HG03469 (cell line): ENCODE measurements around the gene TEX10.
"Not testable (repeated sequence)": the region's sequence is repeated elsewhere in the genome, so short reads cannot be mapped to it uniquely, and the experiment has no call there.

Experiments
- ATAC-seq: cut with Tn5 transposase; IDR thresholded peaks from one replicate; pipeline ENCODE4 v1.9.1; 2021; ENCODE audit warnings: mild to moderate bottlenecking, moderate library complexity, moderate number of reproducible peaks; ENCODE audit not compliant: unreplicated experiment

TEX10 gene

DNA sequence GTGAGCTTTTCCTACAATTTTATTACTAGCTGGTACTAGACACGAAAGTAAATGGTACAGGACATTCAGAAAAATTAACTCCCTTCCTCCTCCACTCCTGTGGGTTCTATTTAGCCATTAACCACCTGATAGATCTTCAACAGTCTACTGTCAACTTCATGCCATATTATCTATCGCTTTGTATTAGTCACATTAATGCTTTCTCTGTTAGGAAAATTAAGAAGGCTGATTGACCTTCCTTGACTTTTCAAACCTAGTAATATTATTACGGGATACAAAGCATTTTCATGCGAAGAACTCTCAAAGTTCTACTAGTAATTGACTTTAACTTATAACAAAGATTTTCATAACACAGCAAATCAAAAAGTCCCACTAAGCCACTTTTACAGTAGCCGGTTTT, 1.2 kb downstream of the TEX10 start:
- no peak for ATAC-seq

DNA sequence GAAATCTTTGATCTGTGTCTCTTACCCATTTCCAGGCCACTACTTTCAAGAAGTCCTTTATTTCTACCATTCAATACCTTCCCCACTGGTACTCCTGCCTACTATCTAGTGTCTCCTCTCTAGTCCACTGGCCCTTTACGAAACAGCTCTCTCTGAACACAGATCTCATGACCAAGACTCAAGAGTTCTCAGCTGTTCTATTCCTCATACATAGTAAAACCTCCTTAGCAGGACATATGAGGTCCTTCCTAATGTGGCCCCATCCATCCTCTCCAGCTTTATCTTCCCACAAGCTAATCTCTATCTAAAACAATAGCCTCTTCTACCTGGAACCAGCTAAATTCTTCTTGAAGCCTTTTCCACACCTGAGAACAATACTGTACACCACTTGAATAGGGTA, 2.6 kb downstream of the TEX10 start:
- ATAC-seq = no peak

DNA sequence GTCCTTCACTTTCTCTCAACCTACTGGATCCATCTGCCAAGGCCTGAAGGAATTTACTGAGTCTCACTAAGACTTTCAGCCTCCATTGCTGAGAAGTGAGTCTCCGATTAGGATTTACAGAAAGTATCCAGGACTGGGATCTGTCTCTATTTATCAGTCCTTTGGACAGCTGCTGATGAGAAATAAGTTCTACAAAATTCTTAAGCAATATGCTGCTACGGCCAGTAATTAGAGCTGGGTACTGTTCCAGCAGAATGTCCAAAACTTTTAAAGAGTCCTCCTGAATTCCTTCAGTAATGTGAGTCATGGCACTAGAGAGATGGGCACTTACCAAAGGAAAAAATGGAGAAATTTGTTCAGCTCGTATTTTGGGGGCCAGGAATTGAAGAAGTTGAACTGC, 5.9 kb downstream of the TEX10 start:
- no peak for ATAC-seq

DNA sequence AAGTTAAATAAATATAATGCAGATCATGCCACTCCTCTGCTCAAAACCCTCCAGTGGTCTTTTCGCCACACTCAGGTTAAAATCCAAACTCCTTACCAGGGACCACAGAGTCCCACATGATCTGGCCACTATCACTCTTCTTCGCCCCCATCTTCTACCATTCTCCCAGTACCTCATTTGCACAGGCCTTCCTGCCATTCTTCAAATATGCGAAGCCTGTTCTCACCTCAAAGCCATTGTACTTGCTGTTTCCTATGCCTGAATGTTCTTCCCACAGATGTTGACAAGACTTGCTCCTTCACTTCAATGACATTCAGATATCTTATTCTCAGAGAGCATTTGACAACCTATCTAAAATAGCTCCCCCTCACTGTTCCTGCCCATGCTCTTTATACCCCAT, 10.9 kb downstream of the TEX10 start:
- ATAC-seq = no peak

- ATAC-seq = no peak
These were observed 12.5 kb downstream of the TEX10 start for GRCh38 chr9:100340224-100340623.

DNA sequence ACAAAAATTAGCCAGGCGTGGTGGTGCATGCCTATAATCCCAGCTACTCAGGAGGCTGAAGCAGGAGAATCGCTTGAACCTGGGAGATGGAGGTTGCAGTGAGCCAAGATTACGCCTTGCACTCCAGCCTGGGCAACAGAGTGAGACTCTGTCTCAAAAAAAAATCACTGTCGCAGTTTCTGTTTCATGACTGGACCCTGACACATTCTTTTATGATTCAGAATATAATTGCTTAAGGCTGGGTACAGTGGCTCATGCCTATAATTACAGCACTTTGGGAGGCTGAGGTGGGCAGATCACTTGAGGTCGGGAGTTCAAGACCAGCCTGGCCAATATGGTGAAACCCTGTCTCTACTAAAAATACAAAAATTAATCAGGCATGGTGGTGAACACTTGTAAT, 14.0 kb downstream of the TEX10 start:
- not testable (repeated sequence) for ATAC-seq

GRCh38 chr9:100324594-100325200, 28.0 kb downstream of the TEX10 start:
- ATAC-seq = no peak

- ATAC-seq = no peak
These were observed 29.7 kb downstream of the TEX10 start for GRCh38 chr9:100322954-100323536.

DNA sequence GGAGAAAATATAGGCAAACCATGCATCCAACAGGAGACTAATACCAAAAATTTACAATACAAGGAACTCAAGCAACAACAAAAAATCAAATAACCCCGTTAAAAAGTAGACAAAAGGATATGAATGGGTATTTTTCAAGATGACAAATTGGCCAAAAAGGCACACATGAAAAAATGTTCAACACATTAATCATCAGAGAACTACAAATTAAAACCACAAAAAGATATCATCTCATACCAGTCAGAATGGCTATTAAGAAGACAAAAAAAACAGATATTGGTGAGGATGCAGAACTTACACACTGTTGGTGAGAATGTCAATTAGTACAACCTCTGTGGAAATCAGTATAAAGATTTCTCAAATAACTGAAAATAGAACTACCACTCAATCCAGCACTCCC, 35.0 kb downstream of the TEX10 start:
- no peak for ATAC-seq

GRCh38 chr9:100315561-100315960, 37.2 kb downstream of the TEX10 start:
- ATAC-seq = no peak

DNA sequence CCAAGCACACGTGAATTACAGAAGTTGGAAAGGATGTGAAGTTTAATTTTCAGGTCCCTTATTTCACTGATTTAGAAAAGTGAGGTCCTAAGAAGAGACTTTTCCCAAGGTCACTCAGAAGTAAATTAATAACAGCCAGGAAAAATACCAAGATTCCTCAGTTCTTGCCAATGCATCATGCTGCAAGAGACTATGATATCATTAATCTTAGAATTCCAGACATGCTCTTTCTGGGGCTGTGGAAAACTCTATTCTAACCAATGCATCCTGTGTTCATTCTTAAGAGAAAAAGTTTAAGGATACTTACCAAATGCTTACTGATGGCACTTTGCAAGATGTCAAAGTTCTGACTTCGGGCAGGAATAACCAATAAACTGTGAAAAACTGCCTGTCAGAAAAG, 42.8 kb downstream of the TEX10 start:
- ATAC-seq = no peak

GRCh38 chr9:100308965-100309564, 43.7 kb downstream of the TEX10 start:
- no peak for ATAC-seq

- ATAC-seq = no peak
These were observed 45.7 kb downstream of the TEX10 start for GRCh38 chr9:100307080-100307479.

- no peak for ATAC-seq
These were observed 46.5 kb downstream of the TEX10 start for GRCh38 chr9:100306283-100306682.

GRCh38 chr9:100303747-100304146, 49.0 kb downstream of the TEX10 start:
- no peak for ATAC-seq

DNA sequence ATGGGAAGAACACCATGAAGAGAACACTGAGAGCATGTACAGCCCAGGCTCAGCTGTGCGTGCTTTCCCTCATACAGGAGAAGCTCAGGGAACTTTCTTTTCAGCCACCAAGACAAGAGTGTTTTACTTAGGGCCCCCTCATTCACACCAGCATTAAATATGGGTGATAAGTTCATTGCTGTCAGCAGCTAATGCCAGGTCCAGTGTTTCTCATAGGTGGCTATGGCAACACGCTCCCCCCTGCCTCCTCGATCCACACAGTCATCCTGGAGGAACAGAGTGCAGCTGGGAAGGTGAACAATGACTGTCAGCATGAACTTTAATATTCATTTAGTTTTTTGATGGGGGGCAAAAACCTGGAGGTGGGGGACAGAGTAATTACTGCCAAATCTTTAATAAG, 54.4 kb downstream of the TEX10 start:
- ATAC-seq = no peak

DNA sequence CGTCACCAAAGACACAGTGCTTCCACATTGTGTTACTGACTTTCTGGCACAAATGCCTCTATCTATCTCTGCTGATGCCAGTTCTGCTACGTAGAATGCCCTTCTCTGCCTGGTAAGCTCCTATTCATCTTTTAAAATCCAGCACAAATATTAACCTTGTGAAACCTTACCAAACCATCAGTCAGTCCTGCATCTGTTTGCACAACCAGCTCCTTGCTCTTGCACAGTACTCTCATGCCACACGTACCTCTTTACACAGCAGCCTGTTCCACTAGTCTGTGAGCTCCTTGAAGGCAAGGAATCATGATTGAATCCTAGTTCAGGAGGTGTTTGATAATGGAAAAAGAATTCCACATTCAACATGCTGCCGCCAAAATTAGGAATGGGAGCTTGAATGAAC, 56.3 kb downstream of the TEX10 start:
- no peak for ATAC-seq

DNA sequence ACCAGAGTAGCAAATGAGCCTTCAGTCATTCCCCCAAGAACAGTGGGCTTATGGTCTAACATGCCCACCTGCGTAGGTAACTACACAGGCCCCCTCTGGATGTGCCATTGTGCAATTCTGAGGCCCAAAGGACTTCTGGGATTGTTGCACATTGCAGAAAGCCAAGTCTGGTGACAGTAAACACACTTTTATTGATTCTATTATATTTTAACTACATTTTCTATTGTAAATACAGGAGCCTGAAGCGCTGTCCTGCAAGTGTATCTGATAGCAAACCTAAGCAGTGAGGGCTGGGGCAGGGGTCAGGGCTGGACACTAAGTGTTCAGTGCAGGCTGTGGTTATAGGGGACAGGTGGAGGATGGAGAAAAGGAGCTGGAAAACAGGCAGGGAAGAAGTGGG, 57.5 kb downstream of the TEX10 start:
- ATAC-seq = no peak

DNA sequence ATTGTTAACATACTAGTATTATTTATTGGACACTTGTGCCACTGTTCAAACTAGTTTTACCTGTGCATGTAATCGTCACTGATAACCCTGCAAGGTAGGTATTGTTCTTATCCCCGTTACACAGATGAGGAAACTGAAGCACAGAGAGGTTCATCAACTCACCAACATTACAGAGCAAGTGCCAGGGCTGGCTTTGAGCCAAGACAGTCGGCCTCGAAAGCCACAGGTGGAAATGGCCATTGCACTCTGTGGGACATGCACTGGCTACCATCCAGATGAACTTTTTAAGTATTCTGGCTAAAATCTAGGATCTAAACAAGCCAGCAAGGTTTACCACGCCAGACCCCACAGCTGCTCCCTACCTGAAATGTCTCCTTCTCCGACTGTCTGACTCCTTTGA, 57.9 kb downstream of the TEX10 start:
- no peak for ATAC-seq

DNA sequence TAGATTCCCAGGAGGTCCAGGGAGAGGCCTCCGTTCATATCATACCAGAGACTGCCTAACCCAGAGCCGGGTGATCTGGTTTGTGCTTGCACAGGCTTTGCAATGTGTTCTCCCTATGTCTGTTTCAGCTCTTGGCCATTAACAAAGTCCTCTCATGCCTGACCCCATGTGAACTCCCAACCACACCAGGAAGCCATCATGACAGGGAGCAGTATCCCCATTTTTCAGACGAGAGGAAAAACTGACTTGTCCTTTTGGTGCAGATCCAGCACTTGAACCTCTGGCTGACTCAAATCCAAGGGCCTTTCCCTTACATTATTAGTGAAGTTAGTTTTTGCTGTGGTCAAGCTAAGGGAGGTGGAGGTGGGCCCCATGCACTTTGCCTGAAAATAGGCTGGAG, 58.4 kb downstream of the TEX10 start:
- ATAC-seq = no peak

- no peak for ATAC-seq
These were observed 60.3 kb downstream of the TEX10 start for GRCh38 chr9:100292414-100292813.

- no peak for ATAC-seq
These were observed 62.0 kb downstream of the TEX10 start for GRCh38 chr9:100290714-100291113.

- ATAC-seq = no peak
These were observed 65.6 kb downstream of the TEX10 start for GRCh38 chr9:100287186-100287585.
